Activated T-cell treated with anti-CD3 and anti-CD28 coated beads, Interleukin-2, amount 50 U/mL, for 1 hour (primary cell): ENCODE data around the gene ANKRA2.
A peak's percentile ranks its signal among the peaks of the same experiment; 100 is the strongest.

Experiments used
- DNase-seq: peaks from one replicate; pipeline ENCODE4 v3.0.0-alpha.2; 2020

ANKRA2 gene, protein sequence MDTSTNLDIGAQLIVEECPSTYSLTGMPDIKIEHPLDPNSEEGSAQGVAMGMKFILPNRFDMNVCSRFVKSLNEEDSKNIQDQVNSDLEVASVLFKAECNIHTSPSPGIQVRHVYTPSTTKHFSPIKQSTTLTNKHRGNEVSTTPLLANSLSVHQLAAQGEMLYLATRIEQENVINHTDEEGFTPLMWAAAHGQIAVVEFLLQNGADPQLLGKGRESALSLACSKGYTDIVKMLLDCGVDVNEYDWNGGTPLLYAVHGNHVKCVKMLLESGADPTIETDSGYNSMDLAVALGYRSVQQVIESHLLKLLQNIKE

DNA sequence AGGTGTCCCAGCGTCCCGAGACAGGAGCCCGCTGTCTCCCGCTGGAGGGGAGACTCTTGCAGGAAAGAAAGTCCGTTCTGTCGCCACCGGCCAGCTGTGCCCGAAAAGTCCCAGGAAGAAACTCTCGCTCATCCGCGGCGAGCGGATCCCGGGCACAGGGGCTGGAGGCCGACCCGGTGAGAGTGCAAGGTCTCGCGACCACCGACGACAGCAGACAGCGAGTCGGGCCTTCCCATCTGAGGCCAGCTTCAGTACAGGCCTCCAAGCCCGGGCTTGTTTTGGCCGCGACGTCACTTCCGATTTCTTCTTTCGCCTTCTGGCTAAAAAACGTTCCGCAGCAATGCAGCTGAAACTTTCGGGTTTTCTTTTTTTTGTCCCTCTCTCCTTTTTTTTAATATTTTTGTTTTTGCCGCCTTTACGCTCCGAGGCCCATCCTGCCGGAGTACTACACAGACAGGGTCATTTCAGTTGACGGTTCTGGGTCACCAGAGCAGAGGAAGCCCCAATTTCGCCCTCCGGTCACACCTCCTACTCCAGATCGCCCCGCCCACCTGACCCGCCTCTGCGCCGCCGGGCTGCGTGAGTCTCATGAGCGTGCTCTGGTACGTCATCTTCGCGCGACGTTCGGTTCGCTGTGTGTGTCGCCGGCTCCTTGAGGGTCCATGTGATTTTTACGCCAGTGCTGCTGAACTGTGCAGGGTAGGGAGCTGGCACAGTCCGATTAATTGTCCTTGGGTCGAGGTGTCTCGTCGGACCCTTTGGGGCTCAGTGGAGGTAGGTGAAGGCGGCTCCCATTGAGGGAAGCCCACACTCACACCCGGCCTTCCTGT, at the start of gene ANKRA2, which contains the start of gene UTP15:
TSS of gene ANKRA2 (minus strand) at position 501 of the 830 bp plus-strand sequence. CDS start 2,758 bp downstream, outside the sequence.
TSS of gene UTP15 (plus strand) at position 605 of the 830 bp plus-strand sequence. CDS start 1,602 bp downstream, outside the sequence.
- peak; percentile 98 for DNase-seq

DNA sequence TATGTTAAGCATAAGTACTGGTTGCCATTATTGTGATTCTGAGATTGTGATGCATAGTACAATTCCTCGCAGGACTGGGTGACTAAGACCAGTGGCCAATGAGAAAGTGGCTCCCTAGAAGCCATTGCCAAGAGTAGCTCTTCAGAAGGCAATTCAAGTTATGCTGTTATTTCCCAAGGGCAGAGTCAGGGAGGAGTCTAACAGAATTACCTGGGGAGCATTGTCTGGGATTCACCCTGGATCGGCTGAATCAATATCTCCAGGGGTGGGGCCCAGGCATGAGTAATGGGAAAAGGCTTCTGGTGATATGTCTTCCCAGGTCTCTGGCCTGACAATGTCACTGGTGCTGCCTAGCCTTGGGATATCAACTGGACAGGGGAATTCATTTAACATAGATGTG, 49.6 kb upstream of the ANKRA2 start:
- no peak for DNase-seq

DNA sequence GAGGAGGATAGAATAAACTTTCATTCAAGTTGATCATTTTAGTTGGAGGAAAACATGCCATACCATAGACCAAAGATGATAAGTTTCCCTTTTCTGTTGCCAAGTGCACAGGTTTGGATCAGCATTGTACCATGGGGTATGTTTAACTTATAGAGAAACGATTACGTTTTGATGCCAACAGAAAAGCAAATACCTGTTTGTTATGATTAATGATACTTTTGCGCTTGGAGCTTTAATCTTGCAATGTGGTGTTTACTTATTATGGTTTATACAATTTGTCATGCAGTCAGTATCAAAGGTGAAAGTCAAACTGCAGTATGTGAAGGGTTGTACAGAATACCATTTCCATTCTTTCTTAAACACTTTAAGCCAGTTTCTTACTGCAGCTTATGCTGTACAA, 47.4 kb upstream of the ANKRA2 start:
- DNase-seq = no peak

DNA sequence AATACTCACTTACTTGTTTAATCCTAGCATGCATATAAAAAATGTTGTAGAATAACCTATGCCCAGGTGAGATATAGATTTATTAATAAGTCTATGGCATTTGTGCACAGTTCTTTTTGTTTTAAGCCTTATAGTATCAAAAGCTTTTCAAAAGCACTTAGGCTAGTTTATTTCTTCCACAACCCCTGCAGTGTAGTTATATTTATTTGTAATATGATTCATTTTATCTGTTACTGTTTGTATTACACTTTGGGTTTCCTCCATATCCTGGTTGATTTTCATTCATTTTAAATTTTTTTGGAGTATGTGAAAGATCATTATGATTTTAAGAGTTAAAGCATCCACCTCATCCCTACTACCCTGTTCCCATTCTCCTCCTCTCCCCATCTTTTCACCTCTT, 41.8 kb upstream of the ANKRA2 start:
- DNase-seq = no peak

DNA sequence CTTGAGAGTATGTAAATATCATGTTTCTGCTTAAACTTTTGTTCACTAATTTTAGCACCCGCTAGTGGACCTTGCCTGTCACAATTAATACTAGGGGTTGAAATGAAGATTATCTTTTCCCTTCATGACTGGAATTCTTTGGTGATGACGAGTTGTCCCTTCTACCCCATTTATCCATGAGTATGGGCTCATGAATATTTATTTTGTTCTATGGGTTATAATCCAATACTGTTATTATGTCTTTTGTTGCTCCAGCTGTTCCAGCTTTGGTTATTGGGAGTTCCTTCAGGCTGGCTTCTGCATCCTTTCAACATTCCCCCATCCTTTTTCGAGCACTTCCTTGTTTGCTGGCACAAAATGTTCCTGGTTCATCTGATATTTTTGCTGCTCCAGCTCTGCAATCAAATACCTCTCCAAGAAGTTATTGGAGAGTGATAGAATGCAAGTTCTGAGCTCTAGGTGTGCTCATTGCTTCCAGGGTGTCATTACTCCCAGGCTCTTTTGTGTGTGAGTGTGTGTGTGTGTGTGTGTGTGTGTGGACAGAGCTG, 40.8 kb upstream of the ANKRA2 start:
- no peak for DNase-seq

DNA sequence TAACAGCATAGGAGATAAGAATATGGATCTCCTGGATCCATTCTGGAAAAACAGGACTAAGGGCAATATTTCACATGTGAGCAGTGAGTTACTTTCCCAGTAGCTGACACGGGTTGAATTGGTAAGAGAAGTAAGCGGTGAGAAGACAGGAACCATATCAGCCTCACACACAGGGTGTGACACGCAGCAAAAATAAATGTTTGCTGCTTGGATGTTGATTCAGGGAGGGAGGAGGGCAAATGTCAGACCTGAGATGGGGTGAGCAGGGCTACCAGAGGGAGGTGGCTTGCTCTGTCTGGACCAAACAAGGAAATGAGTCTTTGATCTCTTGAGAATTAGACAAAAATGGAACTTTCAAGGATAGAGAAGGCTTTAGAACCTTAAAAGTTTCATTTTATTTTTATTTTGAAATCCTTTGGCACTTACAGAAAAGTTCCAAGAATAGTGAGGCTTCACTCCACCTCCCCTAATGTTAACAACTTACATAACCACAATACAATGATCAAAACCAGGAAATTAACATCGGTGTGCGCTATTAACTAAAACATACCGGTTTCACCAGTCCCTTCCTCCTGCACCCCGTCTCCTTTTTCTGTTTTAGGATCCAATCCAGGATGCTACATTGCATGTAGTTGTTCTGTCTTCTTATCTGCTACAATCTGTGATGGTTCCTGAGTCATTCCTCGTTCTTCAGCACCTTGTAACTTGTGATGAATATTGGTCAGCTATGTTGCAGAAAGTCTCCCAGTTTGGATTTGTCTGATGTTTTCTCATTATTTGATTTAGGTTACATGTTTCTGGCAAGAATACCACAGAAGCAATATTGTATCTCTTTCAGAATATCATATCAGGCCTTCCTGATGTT, 40.0 kb upstream of the ANKRA2 start:
- DNase-seq = no peak

DNA sequence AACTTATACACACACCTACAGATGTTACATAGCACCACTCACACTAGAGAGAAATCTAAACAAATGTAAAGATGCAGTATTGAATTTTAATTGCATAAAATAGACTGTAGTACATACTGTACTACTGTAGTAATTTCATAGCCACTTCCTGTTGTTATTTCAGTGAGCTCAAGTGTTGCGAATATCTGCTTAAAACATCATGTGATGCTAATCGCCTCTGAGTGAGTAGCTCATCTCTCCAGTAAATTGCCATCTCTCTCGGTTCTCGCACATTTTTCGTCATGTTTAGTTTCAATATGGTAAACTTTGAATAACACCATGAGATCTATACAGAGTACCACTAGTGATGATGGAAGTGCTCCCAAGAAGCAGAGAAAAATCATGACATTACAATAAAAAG, 38.6 kb upstream of the ANKRA2 start:
- no peak for DNase-seq

DNA sequence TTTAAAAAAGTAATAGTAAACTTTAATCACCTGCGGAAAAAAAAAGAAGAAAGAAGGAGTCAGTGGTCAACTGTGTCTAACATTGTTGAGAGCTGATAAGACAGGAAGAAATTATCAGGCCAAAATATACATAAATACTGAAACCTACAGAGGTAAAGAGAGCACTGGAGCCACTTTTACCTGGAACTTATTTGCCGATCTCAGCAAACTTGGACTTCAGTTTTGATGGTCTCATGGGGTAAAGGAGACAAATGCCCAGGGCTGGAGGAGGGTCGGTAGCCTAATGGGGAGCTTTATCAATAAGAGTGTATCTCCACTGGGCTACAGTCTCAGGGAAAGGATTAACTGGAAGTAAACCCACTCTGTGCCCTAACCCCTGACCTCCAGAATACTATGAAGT, 33.9 kb upstream of the ANKRA2 start:
- DNase-seq = no peak

DNA sequence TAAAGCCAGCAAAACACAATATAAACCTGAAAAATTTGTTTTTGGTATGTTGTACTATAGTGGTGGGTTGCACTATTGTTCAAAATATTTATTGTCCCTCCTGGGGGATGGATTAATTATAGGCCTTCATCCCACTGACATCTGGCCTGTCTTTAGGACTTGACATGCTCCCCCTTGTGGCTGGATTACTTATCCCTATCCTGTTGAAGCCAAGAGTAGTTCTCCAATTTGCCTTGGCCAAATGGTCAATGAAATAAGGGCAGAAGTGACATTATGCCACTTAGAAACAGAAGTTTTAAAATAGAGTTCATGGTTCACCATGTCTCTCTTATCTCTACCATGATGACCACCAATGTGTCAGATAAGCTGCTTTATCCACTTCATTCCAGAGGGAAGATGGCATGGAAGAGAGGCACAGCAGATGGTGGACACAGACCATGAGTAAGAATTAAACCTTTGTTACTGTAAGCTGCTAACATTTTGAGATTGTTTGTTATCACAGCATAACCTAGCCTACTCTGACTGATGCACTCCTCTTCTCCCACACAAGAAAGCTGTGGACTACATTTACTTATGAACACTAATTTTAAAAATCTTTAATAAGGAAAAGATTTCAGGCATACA, 31.4 kb upstream of the ANKRA2 start:
- no peak for DNase-seq

DNA sequence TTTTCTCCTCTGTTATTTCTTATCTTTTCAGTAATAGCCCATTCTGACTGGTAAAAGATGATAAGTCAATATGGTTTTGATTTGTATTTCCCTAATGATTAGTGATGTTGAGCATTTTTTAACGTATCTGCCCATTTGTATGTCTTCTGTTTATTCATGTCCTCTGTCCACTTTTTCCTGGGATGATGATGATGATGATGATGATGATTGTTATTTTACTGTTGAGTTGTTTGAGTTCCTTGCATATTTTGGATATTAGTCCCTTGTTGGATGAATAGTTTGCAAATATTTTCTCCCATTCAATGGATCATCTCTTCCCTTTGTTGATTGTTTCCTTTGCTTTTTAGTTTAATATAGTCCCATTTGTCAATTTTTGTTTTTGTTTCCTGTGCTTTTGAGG, 27.1 kb upstream of the ANKRA2 start:
- no peak for DNase-seq

DNA sequence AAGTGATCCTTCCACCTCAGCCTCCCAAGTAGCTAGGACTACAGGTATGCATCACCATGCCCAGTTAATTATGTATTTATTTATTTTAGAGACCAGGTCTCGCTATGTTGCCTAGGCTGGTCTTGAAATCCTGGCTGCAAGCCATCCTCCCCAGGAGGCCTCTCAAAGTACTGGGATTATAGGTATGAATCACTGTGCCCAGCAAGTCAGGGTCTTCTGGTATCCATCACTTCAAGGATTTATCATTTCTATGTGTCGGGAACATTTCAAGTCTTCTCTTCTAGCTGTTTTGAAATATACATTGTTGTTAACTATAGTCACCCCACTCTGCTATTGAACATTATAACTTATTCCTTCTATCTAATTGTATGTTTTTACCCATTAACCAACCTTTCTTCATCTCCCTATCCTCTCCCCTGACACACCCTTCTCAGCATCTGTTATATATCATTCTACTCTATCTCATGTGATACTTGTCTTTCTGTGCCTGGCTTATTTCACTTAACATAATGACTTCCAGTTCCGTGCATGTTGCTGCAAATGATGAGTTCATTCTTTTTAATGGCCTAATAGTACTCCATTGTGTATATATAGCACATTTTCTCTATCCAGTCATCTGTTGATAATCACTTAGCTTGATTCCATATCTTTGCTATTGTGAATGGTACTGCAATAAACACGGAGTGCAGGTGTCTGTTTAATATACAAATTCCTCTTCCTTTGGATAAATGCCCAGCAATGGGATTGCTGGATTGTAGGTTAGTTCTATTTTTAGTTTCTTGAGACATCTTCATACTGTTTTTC, 26.5 kb upstream of the ANKRA2 start:
- no peak for DNase-seq

DNA sequence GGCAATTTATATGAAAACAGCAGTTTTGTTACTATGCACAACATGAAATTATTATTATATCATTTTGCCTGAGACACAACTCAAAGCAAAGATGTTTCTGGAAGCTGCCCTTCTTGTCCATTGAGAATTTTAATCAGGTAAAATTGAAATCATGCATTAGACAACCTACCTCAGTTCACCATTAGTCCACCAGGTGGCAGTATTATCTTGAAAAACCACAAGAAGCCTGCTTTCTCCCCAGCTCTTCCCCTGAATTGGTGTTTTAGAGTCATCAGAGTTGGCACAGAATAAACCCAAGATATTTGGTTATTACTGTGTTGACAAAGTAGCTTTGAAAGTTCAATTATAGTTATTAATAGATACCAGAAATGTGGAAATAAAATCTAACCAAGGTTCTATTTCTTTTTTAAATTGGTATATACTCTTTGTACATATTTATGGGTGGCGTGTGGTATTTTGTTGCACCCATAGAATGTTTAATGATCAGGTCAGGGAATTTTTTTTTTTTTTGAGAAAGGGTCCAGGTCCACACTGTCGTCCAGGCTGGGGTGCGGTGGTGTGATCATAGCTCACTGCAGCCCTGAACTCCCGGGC, 25.8 kb upstream of the ANKRA2 start:
- no peak for DNase-seq

DNA sequence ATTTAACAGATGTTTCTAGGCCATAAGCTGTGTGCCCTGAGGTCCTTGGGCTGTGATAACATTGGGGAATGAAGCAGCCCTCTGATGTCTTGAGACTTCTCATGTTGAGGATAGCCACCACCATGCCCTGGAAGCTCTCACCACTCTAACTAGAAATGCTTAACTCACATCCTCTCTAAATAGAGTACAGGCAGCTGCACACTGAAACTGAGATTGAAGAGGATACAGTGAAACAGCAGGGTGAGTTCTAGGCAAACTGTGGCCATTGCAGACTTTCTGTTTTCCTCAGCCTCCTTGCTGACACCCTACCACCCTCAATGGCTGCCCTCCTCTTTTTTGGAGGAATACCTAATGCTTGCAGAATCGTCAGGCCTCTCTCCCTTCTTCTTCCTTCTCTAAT, 22.5 kb upstream of the ANKRA2 start:
- no peak for DNase-seq

DNA sequence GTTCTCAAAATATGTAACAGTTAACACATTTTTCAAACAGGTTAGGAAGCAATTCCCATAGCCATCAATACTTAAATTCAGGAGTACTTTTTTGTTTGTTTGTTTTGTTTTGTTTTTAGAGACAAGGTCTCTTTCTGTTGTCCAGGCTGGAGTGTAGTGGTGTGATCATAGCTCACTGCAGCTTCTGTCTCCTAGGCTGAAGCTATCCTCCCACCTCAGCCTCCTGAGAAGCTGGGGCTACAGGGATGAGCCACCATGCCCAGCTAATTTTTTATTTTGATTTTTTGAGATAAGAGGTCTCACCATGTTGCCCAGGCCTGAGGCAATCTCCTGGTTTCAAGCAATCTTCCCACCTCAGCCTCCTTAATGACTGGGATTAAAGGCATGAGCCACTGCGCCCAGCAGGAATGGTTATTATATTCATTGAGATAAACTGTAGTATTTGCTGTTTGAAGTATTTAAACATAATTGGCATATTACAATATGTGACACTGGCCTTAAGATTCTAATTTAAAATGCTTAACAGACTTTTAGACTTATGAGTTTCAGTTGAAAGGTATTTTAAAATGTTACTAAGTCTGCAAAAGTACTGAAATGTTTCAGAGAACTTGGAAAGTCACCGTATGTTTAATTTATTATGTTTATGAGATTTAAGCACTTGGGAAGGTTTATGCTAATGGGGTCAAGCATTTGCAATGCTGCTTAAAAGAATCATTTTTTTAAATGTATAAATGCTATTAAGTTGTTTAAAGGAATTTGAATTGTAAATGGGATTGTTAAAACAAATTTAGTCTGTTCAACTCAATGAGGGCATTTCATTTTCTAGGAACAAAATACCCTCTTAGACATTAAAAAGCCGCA, 17.1 kb upstream of the ANKRA2 start:
- DNase-seq = no peak

DNA sequence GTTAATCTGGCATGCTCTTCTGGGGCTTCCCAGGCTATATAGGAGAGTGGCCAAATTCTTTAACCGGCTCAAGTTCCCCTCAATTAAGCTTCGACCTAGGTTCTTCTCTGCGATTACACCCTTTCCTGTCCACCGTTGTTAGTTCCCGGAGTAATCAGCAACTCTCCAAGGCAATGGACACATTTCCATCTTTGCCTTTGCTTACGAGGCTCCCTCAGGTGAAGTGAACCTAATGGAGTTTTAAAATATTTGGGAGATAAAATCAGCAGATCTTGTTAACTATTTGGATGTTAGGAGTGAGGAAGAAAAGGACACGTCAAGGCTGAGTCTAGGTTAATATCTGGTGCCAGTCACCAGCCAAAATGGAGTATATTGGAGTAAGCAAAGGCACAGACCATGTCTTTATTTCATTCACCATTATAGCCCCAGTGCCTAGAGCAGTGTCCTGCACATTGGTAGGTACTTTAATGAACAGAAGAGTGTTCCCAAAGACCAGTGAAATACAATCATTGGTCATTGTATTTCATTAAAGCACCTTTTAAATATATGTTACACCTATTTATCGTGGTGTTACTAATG, 619 bp upstream of the ANKRA2 start:
- DNase-seq = no peak

DNA sequence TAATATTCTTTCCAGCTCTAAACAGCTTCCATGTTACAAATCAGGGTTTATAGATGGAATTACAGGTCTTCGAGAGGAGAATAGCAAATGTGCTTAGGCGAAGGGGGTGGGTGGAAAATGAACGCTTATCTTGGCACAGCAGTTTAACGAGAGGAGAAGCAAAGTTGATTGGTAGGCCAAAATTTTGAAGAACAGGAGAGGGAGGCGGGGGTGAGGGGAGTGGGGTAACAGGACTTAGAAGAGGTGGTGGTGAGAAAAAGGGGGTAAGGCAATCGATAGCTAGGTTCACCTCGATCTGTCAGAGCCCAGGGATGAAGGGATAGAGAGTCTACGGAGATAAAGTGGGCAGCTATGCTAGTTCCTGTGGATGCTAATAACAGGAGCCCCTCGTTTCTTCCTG, 764 bp downstream of the ANKRA2 start:
- DNase-seq = no peak

DNA sequence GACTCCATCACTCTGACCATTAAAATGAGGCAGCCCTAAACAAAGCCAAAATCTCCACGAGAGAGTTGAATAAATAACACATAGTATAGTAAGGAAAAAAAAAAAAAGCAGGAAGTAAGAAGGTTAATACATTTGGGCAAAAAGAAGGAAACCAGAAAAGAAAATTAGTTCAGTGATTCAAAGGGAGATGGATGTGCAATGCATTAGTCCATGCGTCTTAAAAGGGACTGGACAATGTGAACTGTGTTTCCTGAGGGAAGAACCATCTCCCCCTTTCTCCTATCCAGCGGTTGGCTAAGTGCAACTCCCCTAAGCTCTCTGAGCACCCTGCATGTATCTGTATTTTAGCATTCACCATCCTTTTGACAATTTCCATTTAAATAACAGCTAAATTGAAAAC, 1.4 kb downstream of the ANKRA2 start:
- DNase-seq = no peak

DNA sequence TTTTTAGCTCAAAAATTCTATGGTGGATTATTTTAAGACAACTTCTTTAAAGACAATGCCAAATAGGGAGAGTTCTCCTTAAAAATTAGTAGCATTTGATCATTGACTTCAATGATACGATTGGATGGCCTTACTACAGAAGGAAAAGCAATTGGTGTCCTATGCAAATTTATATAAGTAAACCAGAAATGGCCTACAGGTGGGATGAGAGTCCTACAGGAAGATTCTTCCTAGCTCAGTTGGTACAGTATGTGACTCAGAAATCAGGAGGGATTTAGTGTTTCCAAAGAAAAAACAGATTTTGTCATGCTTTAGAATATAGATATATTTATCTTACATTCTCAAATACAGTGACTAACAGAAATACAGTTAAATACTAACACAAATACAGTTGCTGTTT, 6.5 kb downstream of the ANKRA2 start:
- no peak for DNase-seq

DNA sequence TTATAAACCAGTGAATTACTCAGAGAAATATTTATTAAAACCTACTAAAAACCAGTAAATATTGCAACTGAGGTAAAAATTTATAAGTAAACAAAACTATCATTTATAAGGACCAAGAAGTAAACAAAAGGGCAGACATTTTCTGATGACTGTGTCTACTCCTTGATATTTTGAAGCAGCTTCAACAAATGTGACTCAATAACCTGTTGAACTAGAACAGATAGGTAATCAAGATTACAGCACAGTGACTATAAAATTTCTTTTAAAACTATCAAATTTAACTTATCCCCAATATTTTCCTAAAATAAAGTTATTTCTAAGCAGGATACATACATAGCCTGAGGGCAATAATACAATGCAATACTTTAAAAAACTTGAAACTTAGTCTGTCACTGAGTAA, 12.8 kb downstream of the ANKRA2 start:
- no peak for DNase-seq

DNA sequence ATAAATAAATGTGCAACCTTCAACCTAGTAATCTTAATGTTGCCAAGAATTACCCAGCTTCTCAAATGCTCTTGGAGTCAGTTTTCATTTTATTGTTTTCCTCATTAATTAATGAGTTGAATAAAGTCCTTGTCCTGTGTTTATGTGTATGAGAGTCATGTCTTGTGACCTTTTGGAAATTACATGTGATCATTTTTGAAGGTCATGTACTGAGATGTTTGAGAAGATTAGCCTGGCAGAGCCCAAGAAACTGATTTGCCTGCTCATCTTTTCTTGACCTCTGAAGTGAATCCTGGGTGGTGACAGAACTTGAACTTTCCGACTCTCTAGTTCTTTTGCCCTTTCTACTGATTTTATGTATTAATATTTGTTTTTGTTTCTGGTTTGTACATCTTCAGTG, 15.4 kb downstream of the ANKRA2 start:
- no peak for DNase-seq
